ENCODE measurements around the gene ANKLE1. TPM values are rescaled to one million over a fixed set of nuclear protein-coding genes. Genes with fewer than 3 reads are reported as not detected.

Gene ANKLE1
- total RNA-seq, 1 experiment from 2014 or later = 16.5 TPM

DNA sequence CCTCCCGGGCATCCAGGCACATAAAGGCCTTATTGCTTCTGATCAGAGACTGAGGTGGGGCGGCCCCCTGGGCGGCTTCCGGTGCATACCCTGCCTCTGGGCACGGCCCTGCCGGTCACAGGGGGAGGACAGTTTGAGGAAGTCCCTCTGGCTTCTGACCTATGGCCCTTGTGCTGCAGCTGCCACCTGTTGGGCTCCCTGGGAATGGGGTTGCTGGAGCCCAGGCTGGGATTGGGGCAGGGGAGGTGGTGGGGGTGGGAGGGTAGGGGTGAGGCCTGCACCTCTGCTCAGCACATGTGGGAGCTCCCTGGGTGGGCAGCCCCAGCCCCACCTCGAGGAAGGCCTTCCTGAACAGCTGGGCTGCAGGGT lies 42.2 kb downstream of the ANKLE1 start:
- Mint-ChIP-seq H3K4me3 (no peak overlapping the region), H3K9me3 (no peaks in the 10 kb centered on the region), H3K27me3 (ENCODE audit: low read depth) (peaks cover 2% of the 10 kb centered on the region; the same call in 1 of the 2 replicates), H3K27ac (no peak overlapping the region), H3K4me1 (peaks cover 6 to 16% of the 10 kb centered on the region in 2 experiments), H3K36me3 (ENCODE audit: insufficient read depth in 1 of 3, low read depth in 3 of 3) (peaks cover 12 to 49% (median 28%) of the 10 kb centered on the region in 3 experiments)
- Histone ChIP-seq H3K27me3 (ENCODE audit: insufficient read depth, low read length) (no peaks in the 10 kb centered on the region), H2BK5ac (ENCODE audit: insufficient read length, low read length) (no peak overlapping the region), H3K23ac (ENCODE audit: insufficient read length, low read depth, low read length) (no peak overlapping the region), H2AFZ (ENCODE audit: low read length) (no peak overlapping the region), H4K8ac (replicated peaks; ENCODE audit: insufficient read length, low read depth, low read length) (no peak overlapping the region), H3K4me2 (ENCODE audit: insufficient read depth, insufficient read length, low read length) (no peak overlapping the region), H4K91ac (ENCODE audit: insufficient read length, low read depth, low read length) (no peak overlapping the region), H3K4me1 (ENCODE audit: insufficient read depth, low read length) (no peaks in the 10 kb centered on the region), H3K9ac (ENCODE audit: extremely low read depth, insufficient read length, low read length) (no peak overlapping the region), H4K20me1 (ENCODE audit: control insufficient read depth, insufficient read depth, insufficient read length) (no peaks in the 10 kb centered on the region), H3K79me2 (ENCODE audit: insufficient read depth, low read length) (no peaks in the 10 kb centered on the region), H2AK5ac (ENCODE audit: insufficient read length, low read length) (no peak overlapping the region), H3K79me1 (ENCODE audit: insufficient read depth, low read depth, low read length, poor library complexity, severe bottlenecking) (no peaks in the 10 kb centered on the region), H2BK12ac (ENCODE audit: insufficient read length, low read depth, low read length) (no peak overlapping the region), H3K18ac (ENCODE audit: insufficient read length, low read depth, low read length) (no peak overlapping the region), H3K27ac (ENCODE audit: insufficient read length, low read depth, low read length) (no peak overlapping the region), H2BK15ac (ENCODE audit: low read depth, low read length) (no peak overlapping the region), H2BK120ac (ENCODE audit: low read depth, low read length, poor library complexity, severe bottlenecking) (no peak overlapping the region), H3K4ac (ENCODE audit: low read depth, low read length) (no peak overlapping the region), H4K5ac (ENCODE audit: insufficient read length, low read depth, low read length) (no peak overlapping the region), H3T11ph (ENCODE audit: low read length) (no peak overlapping the region), H2BK20ac (ENCODE audit: low read depth, low read length, poor library complexity, severe bottlenecking) (no peak overlapping the region), H3K56ac (ENCODE audit: insufficient read length, low read depth, low read length) (no peak overlapping the region), H3K9me3 (ENCODE audit: control insufficient read depth, low read depth, low read length) (no peaks in the 10 kb centered on the region), H3K23me2 (ENCODE audit: insufficient read length, low read depth, low read length, poor library complexity, severe bottlenecking) (peaks cover 5% of the 10 kb centered on the region), H3K14ac (ENCODE audit: insufficient read depth, low read length) (no peak overlapping the region)
- TF ChIP-seq, protein P1, sequence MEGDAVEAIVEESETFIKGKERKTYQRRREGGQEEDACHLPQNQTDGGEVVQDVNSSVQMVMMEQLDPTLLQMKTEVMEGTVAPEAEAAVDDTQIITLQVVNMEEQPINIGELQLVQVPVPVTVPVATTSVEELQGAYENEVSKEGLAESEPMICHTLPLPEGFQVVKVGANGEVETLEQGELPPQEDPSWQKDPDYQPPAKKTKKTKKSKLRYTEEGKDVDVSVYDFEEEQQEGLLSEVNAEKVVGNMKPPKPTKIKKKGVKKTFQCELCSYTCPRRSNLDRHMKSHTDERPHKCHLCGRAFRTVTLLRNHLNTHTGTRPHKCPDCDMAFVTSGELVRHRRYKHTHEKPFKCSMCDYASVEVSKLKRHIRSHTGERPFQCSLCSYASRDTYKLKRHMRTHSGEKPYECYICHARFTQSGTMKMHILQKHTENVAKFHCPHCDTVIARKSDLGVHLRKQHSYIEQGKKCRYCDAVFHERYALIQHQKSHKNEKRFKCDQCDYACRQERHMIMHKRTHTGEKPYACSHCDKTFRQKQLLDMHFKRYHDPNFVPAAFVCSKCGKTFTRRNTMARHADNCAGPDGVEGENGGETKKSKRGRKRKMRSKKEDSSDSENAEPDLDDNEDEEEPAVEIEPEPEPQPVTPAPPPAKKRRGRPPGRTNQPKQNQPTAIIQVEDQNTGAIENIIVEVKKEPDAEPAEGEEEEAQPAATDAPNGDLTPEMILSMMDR (conservative IDR thresholded peaks at IDR 0.05) = no peak
- WGBS (ENCODE audit: extremely low coverage, insufficient read length, low lambda C conversion rate) = no CpG with 5 or more reads among the region's 7 CpGs
- no peak for DNase-seq

Data from H9 (cell line).